Neural progenitor cell (in vitro differentiated cells): ENCODE results near the gene GNAI2.
A peak's percentile ranks its signal among the peaks of the same experiment; 100 is the strongest.

Source experiments
- CTCF ChIP-seq: fragments of 200-600 bp; sonication (generic); IDR thresholded peaks from 2 replicates; pipeline ENCODE4 v1.5.1; 2017; ENCODE audit warnings: antibody characterized with exemption, mild to moderate bottlenecking
- EZH2 ChIP-seq: fragments of 200-600 bp; sonication (generic); IDR thresholded peaks from 2 replicates; pipeline ENCODE4 v1.6.1; 2017; ENCODE audit warnings: antibody characterized with exemption, mild to moderate bottlenecking, moderate library complexity
- EZH2phosphoT487 ChIP-seq: fragments of 200-600 bp; sonication (generic); IDR thresholded peaks from 2 replicates; pipeline ENCODE4 v1.6.1; 2017; ENCODE audit warnings: antibody characterized with exemption

DNA sequence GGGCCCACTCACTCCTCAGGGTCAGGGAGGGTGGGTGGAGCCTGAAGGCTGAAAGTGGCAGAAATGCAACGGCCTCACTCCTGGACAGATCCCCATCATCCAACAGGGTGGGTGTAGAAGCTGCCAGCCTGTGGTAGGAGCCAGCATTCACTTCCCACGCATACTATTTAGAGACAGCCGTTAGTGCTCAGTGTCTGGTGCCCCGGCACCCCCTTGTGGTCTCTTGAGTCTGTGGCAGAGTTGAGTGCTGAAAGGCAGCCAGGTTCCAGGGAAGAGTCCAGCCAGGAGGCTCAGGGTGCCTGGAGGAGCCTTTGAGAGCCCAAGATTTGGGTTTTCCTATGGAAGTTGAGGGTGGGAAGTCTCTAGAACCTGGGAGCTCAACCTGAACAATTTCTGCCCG lies 46.7 kb upstream of the GNAI2 start:
- TF ChIP-seq CTCF (peak; percentile 85), EZH2phosphoT487 (no peak), EZH2 (no peak)
